NT2/D1 (cell line): ENCODE results near the gene KIAA1217.

Experiments used
- DNase-seq: peaks from one replicate; pipeline ENCODE4 v3.0.0-alpha.2; 2011; ENCODE audit warnings: low read depth, low spot score
- H3K27me3 ChIP-seq: 2 replicates; pipeline ENCODE4 v1.6.0; 2011; ENCODE audit warnings: mild to moderate bottlenecking; ENCODE audit not compliant: insufficient read length, insufficient read depth
- H3K36me3 ChIP-seq: 2 replicates; pipeline ENCODE4 v1.6.1; 2011; ENCODE audit warnings: mild to moderate bottlenecking, low read length, mixed read lengths; ENCODE audit not compliant: insufficient read depth, insufficient read length
- H3K4me1 ChIP-seq: 2 replicates; pipeline ENCODE4 v1.5.1; 2011; ENCODE audit not compliant: insufficient read depth, insufficient read length
- H3K4me3 ChIP-seq: 2 replicates; pipeline ENCODE4 v1.5.1; 2011; ENCODE audit warnings: low read depth; ENCODE audit not compliant: insufficient read length
- H3K9ac ChIP-seq: 2 replicates; pipeline ENCODE4 v1.6.0; 2011; ENCODE audit warnings: low read depth; ENCODE audit not compliant: insufficient read length
- H3K9me3 ChIP-seq: 2 replicates; pipeline ENCODE4 v1.5.1; 2011; ENCODE audit warnings: mild to moderate bottlenecking, low read length; ENCODE audit not compliant: insufficient read depth
- SUZ12 ChIP-seq: IDR thresholded peaks from 2 replicates; pipeline ENCODE4 v1.6.1; 2011; ENCODE audit not compliant: insufficient read length, insufficient read depth; ENCODE audit errors: extremely low read depth
- YY1 ChIP-seq: IDR thresholded peaks from 2 replicates; pipeline ENCODE4 v1.6.1; 2011; ENCODE audit not compliant: insufficient read length, insufficient read depth
- ZNF274 ChIP-seq: IDR thresholded peaks from 2 replicates; pipeline ENCODE4 v1.6.1; 2011; ENCODE audit warnings: mild to moderate bottlenecking, low read depth, low read length

The KIAA1217 gene

DNA sequence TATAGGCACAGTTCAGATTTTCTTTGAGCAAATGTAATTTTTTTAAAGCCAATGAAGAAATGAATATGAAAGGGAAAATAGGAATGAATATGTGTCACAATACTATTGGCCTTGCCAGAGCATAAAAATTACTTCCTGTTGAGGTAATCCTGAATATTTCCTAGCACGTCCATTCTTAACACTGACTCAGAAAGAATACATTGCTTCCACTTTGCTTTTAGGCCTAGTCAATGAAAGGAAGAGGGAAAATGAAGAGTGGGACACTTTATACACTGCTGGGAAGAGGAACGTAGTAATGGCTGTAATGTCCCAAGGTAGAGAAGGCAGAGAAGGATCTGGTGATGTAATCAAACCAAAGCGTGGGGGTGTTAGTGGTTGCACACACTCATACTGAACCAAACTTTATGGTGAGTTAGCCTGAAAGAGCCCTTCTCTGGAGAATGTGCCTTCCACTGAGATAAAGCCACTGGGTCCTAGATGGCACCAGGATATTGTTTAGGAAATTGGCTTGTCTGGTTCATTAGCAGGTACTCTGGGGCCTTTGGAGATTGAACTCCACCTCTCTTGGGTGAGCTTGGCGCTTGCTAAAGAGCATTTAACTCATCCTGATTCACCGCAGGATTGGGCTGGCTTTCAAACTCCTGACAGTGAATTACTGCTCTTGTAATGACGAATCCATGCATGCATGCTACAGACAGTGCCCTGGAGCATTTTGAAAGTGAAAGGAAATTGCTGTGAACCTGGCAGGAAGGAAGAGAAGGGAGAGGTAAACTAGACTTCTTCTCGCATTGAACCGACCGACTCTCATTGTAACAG is 254.9 kb downstream of the KIAA1217 start:
- H3K36me3 ChIP-seq: peaks cover 15% of the 10 kb centered on the region
- H3K27me3 ChIP-seq: no peaks in the 10 kb centered on the region
- no peak for DNase-seq
- H3K4me3 ChIP-seq: no peak overlapping the region
- peaks cover 2% of the 10 kb centered on the region for H3K4me1 ChIP-seq
- H3K9ac ChIP-seq: no peak overlapping the region
- no peak for TF ChIP-seq SUZ12
- TF ChIP-seq YY1: no peak
- TF ChIP-seq ZNF274: no peak
- H3K9me3 ChIP-seq: no peaks in the 10 kb centered on the region

- H3K9ac ChIP-seq: no peak overlapping the region
- H3K4me1 ChIP-seq: peaks cover 2% of the 10 kb centered on the region
- TF ChIP-seq ZNF274 (no peak), YY1 (no peak), SUZ12 (no peak)
- H3K27me3 ChIP-seq: no peaks in the 10 kb centered on the region
- no peak overlapping the region for H3K4me3 ChIP-seq
- no peaks in the 10 kb centered on the region for H3K9me3 ChIP-seq
- H3K36me3 ChIP-seq: peaks cover 8% of the 10 kb centered on the region
- no peak for DNase-seq
Measured at GRCh38 chr10:24465124-24465874, 256.4 kb downstream of the KIAA1217 start.

- Histone ChIP-seq H3K9me3 (no peaks in the 10 kb centered on the region), H3K9ac (no peak overlapping the region), H3K4me1 (peaks cover 2% of the 10 kb centered on the region), H3K36me3 (peaks cover 8% of the 10 kb centered on the region), H3K4me3 (no peak overlapping the region), H3K27me3 (no peaks in the 10 kb centered on the region)
- TF ChIP-seq SUZ12 (no peak), ZNF274 (no peak), YY1 (no peak)
- DNase-seq: no peak
Measured at GRCh38 chr10:24465891-24466818, 257.2 kb downstream of the KIAA1217 start.

GRCh38 chr10:24467136-24467535 is 258.2 kb downstream of the KIAA1217 start:
- H3K36me3 ChIP-seq: peaks cover 8% of the 10 kb centered on the region
- H3K4me3 ChIP-seq: no peak overlapping the region

DNA sequence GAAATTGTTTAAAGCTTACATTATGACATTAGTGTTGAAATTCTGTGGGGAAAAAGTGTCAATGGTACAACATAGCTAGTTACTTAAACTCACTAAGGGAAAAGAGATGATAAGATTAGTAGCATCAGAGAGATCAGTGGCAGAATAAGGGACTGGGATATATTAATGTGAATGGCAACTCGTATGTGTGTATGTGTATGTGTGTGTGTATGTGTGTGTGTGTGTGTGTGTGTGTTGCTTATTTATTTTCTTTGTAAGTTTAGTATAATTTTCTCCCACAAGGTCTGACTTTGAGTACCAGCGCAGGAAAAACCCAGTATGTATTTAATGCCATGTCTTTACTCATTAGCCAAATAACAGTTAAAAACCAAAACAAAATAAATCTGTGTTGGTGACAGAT is 258.7 kb downstream of the KIAA1217 start:
- Histone ChIP-seq H3K4me3 (no peak overlapping the region), H3K9ac (no peak overlapping the region), H3K4me1 (peaks cover 2% of the 10 kb centered on the region)

More at GRCh38 chr10:24467136-24467535, 258.2 kb downstream of the KIAA1217 start:
- H3K27me3 ChIP-seq: no peaks in the 10 kb centered on the region
- DNase-seq: no peak
- no peak for TF ChIP-seq ZNF274
- TF ChIP-seq YY1: no peak
- TF ChIP-seq SUZ12: no peak
- peaks cover 3% of the 10 kb centered on the region; the same call in 1 of the 2 replicates for H3K9me3 ChIP-seq
- no peak overlapping the region for H3K9ac ChIP-seq
- H3K4me1 ChIP-seq: peaks cover 2% of the 10 kb centered on the region

GRCh38 chr10:24468281-24468751 is 259.4 kb downstream of the KIAA1217 start:
- Histone ChIP-seq H3K9ac (no peak overlapping the region), H3K36me3 (peaks cover 15% of the 10 kb centered on the region), H3K27me3 (no peaks in the 10 kb centered on the region), H3K4me3 (no peak overlapping the region), H3K4me1 (peaks cover 2% of the 10 kb centered on the region), H3K9me3 (peaks cover 14% of the 10 kb centered on the region; the same call in 1 of the 2 replicates)
- TF ChIP-seq ZNF274: no peak
- no peak for TF ChIP-seq YY1
- no peak for TF ChIP-seq SUZ12
- DNase-seq: no peak

More for the DNA sequence above, 258.7 kb downstream of the KIAA1217 start:
- DNase-seq: no peak
- H3K9me3 ChIP-seq: peaks cover 7% of the 10 kb centered on the region; the same call in 1 of the 2 replicates
- no peak for TF ChIP-seq SUZ12
- no peak for TF ChIP-seq ZNF274
- TF ChIP-seq YY1: no peak
- H3K36me3 ChIP-seq: peaks cover 8% of the 10 kb centered on the region
- no peaks in the 10 kb centered on the region for H3K27me3 ChIP-seq
